Lower leg skin (tissue), 4 donors: ENCODE results near the gene SPPL3. TPM values are rescaled to one million over a fixed set of nuclear protein-coding genes. Genes with fewer than 3 reads are reported as not detected.

Source experiments
- DNase-seq, 2 donors: peaks; one replicate each; pipeline ENCODE4 v3.0.0-alpha.2; 2019; ENCODE audit warnings: low spot score in 2 of 2
- H3K4me3 ChIP-seq: fragments of 200-600 bp; sonication (generic); 2 replicates; pipeline ENCODE4 v1.5.1; 2017; ENCODE audit warnings: mild to moderate bottlenecking, low read depth; ENCODE audit not compliant: poor library complexity, severe bottlenecking
- CTCF ChIP-seq, 3 donors: fragments of 450-650 bp; IDR thresholded peaks; one replicate each; pipeline ENCODE4 v1.5.1; 2016; ENCODE audit warnings: antibody characterized with exemption in 3 of 3, mild to moderate bottlenecking in 3 of 3, moderate library complexity in 2 of 3
- POLR2A ChIP-seq, 2 donors: fragments of 450-650 bp; IDR thresholded peaks; one replicate each; pipeline ENCODE4 v1.6.1; 2016 to 2017; ENCODE audit warnings: antibody characterized with exemption in 2 of 2, mild to moderate bottlenecking in 1 of 2, moderate library complexity in 1 of 2
- WGBS, 2 donors: methylation state at CpG; one replicate each; pipeline ENCODE4 v1.1.5; 2018; 5-methylcytosine and 5-hydroxymethylcytosine counted together
- intact Hi-C: fragments of 100-400 bp; cut with DNase I; formaldehyde crosslinking; loops from one replicate; pipeline ENCODE4 v1.15.0; 2023; ENCODE audit warnings: low total_unique reads
- total RNA-seq, 4 donors: library from RNA; depleted of rRNA; stranded (reverse); fragments of >200 nt; gene quantifications; one replicate each; pipeline ENCODE4 v1.1.0, GENCODE V29; 2016

Gene SPPL3
- total RNA-seq, 4 donors from 2014 or later, result 47.3 to 59.0 (median 52.4) TPM

GRCh38 chr12:120763250-120763649 lies 140.9 kb downstream of the SPPL3 start:
- WGBS, 2 donors, result 60 to 73% methylated on average over 3 of the region's 3 CpGs
- intact Hi-C loops, result no loop called here
- TF ChIP-seq CTCF (IDR thresholded peaks at IDR 0.05), result no peak
- no peak for TF ChIP-seq POLR2A (IDR thresholded peaks at IDR 0.05)
- peak in 1 of 2 donors; percentile 75 for DNase-seq
- no peak overlapping the region for H3K4me3 ChIP-seq

GRCh38 chr12:120762086-120762485 lies 142.1 kb downstream of the SPPL3 start:
- TF ChIP-seq POLR2A (IDR thresholded peaks at IDR 0.05) (no peak), CTCF (IDR thresholded peaks at IDR 0.05) (no peak)
- WGBS, 2 donors, result 47 to 57% methylated on average over 6 of the region's 6 CpGs
- DNase-seq, result peak in 1 of 2 donors; percentile 31
- intact Hi-C loops, result no loop called here
- H3K4me3 ChIP-seq, result no peak overlapping the region

- intact Hi-C loops, result no loop called here
- TF ChIP-seq CTCF (IDR thresholded peaks at IDR 0.05), result no peak
- TF ChIP-seq POLR2A (IDR thresholded peaks at IDR 0.05), result no peak
- WGBS, 2 donors, result 40 to 47% methylated on average over 9 of the region's 9 CpGs
- H3K4me3 ChIP-seq, result no peak overlapping the region
- DNase-seq, result peak; percentile 41 to 74
Measured at GRCh38 chr12:120761519-120761934, 142.6 kb downstream of the SPPL3 start.

GRCh38 chr12:120760349-120761254 lies 143.6 kb downstream of the SPPL3 start:
- no peak overlapping the region for H3K4me3 ChIP-seq
- peak in 1 of 2 donors; percentile 78 for DNase-seq
- WGBS, 2 donors, result 84 to 86% methylated on average over 21 of the region's 21 CpGs
- TF ChIP-seq CTCF (IDR thresholded peaks at IDR 0.05) (no peak), POLR2A (IDR thresholded peaks at IDR 0.05) (no peak)
- intact Hi-C loops, result no loop called here

- no peak overlapping the region for H3K4me3 ChIP-seq
- intact Hi-C loops, result no loop called here
- WGBS, 2 donors, result 75 to 81% methylated on average over 27 of the region's 27 CpGs
- DNase-seq, result peak in 1 of 2 donors; percentile 84
- no peak for TF ChIP-seq POLR2A (IDR thresholded peaks at IDR 0.05)
- TF ChIP-seq CTCF (IDR thresholded peaks at IDR 0.05), result no peak
Measured at GRCh38 chr12:120759591-120760348, 144.4 kb downstream of the SPPL3 start.
